Parathyroid adenoma (tissue), 2 donors: ENCODE data around the gene PTPN4.
"Not testable (repeated sequence)": the region's sequence is repeated elsewhere in the genome, so short reads cannot be mapped to it uniquely, and the experiment has no call there.

ENCODE experiments used
- H2AFZ ChIP-seq: fragments of 300-600 bp; sonication (generic); one replicate; pipeline ENCODE4 v1.7.0; 2017; ENCODE audit warnings: antibody characterized with exemption, mild to moderate bottlenecking
- H3K27ac ChIP-seq: fragments of 300-600 bp; sonication (generic); one replicate; pipeline ENCODE4 v1.7.0; 2017
- H3K27me3 ChIP-seq: fragments of 300-600 bp; sonication (generic); one replicate; pipeline ENCODE4 v1.7.0; 2017; ENCODE audit warnings: low read length; ENCODE audit not compliant: control insufficient read depth, insufficient read depth
- H3K36me3 ChIP-seq: fragments of 300-600 bp; sonication (generic); one replicate; pipeline ENCODE4 v1.7.0; 2017; ENCODE audit warnings: low read length; ENCODE audit not compliant: control insufficient read depth, insufficient read depth
- H3K4me1 ChIP-seq: fragments of 300-600 bp; sonication (generic); one replicate; pipeline ENCODE4 v1.7.0; 2017; ENCODE audit warnings: control low read depth
- H3K4me2 ChIP-seq: fragments of 300-600 bp; sonication (generic); one replicate; pipeline ENCODE4 v1.7.0; 2017; ENCODE audit warnings: low read length
- H3K4me3 ChIP-seq: fragments of 300-600 bp; sonication (generic); one replicate; pipeline ENCODE4 v1.7.0; 2017; ENCODE audit warnings: low read depth, low read length
- H3K79me2 ChIP-seq: fragments of 300-600 bp; sonication (generic); one replicate; pipeline ENCODE4 v1.7.0; 2017; ENCODE audit warnings: control low read depth
- H3K9ac ChIP-seq: fragments of 300-600 bp; sonication (generic); one replicate; pipeline ENCODE4 v1.7.0; 2017; ENCODE audit warnings: mild to moderate bottlenecking
- H3K9me3 ChIP-seq: fragments of 300-600 bp; sonication (generic); one replicate; pipeline ENCODE4 v1.7.0; 2017; ENCODE audit warnings: low read length; ENCODE audit not compliant: control insufficient read depth
- CTCF ChIP-seq: fragments of 300-600 bp; sonication (generic); IDR thresholded peaks from one replicate; pipeline ENCODE4 v1.7.0; 2017; ENCODE audit warnings: antibody characterized with exemption, mild to moderate bottlenecking
- donor health status: primary hyperparathyroidism.

The PTPN4 gene

DNA sequence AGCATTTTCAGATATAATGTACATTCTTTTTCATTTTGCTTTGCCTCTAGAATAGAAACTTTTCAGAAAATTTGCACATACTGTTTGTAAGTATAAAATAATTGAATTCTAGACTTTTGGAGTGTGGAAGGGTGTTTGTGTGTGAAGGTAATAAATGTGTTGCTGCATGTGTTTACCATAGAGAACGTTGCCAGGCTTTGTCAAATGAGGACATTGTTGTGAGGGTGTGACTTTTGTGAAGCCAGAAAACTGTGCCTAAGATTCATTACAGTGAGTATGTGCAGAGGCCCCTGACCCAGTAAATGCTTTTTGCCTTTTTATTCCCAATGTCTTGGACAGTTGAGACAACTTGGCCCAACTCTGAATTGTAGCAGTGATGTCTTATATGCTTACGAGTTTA lies 222.8 kb downstream of the PTPN4 start:
- Histone ChIP-seq H3K36me3 (no peaks in the 10 kb centered on the region), H3K4me2 (no peak overlapping the region), H3K27me3 (no peaks in the 10 kb centered on the region), H3K4me1 (no peaks in the 10 kb centered on the region), H3K9me3 (no peaks in the 10 kb centered on the region), H3K4me3 (no peak overlapping the region), H3K27ac (no peak overlapping the region), H3K9ac (no peak overlapping the region), H3K79me2 (no peaks in the 10 kb centered on the region), H2AFZ (no peak overlapping the region)
- TF ChIP-seq CTCF = no peak

DNA sequence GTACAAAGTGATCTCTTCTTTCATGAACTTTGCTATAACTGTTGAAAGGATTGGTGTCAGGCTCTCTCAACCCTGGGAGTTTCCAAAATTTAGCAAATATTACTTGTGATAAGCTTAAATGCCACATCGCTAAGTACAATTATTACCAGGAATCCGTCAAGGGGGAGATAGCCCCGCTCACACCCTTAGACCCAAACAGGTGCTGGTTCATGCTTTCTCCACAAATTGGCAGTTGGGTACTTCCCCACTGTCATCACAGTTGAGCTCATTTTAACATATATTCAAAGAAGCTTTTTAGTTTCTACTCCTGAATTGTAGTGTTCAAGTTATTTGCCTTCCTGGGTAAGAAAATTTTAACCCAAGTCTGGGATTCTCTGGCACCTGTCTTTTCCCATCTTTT lies 223.4 kb downstream of the PTPN4 start:
- Histone ChIP-seq H3K27ac (no peak overlapping the region), H3K4me1 (no peaks in the 10 kb centered on the region), H3K79me2 (no peaks in the 10 kb centered on the region)

GRCh38 chr2:119996148-119996547 lies 236.4 kb downstream of the PTPN4 start:
- Histone ChIP-seq H3K9ac (no peak overlapping the region), H3K4me2 (no peak overlapping the region), H3K9me3 (no peaks in the 10 kb centered on the region), H3K27ac (no peak overlapping the region), H3K27me3 (no peaks in the 10 kb centered on the region), H2AFZ (no peak overlapping the region), H3K4me3 (no peak overlapping the region), H3K36me3 (no peaks in the 10 kb centered on the region), H3K4me1 (no peaks in the 10 kb centered on the region), H3K79me2 (no peaks in the 10 kb centered on the region)
- no peak for TF ChIP-seq CTCF

More for the DNA sequence above, 223.4 kb downstream of the PTPN4 start:
- TF ChIP-seq CTCF = no peak
- no peaks in the 10 kb centered on the region for H3K27me3 ChIP-seq
- H3K36me3 ChIP-seq = no peaks in the 10 kb centered on the region
- H3K9me3 ChIP-seq = no peaks in the 10 kb centered on the region
- H2AFZ ChIP-seq = no peak overlapping the region
- no peak overlapping the region for H3K4me2 ChIP-seq
- H3K4me3 ChIP-seq = no peak overlapping the region
- no peak overlapping the region for H3K9ac ChIP-seq

DNA sequence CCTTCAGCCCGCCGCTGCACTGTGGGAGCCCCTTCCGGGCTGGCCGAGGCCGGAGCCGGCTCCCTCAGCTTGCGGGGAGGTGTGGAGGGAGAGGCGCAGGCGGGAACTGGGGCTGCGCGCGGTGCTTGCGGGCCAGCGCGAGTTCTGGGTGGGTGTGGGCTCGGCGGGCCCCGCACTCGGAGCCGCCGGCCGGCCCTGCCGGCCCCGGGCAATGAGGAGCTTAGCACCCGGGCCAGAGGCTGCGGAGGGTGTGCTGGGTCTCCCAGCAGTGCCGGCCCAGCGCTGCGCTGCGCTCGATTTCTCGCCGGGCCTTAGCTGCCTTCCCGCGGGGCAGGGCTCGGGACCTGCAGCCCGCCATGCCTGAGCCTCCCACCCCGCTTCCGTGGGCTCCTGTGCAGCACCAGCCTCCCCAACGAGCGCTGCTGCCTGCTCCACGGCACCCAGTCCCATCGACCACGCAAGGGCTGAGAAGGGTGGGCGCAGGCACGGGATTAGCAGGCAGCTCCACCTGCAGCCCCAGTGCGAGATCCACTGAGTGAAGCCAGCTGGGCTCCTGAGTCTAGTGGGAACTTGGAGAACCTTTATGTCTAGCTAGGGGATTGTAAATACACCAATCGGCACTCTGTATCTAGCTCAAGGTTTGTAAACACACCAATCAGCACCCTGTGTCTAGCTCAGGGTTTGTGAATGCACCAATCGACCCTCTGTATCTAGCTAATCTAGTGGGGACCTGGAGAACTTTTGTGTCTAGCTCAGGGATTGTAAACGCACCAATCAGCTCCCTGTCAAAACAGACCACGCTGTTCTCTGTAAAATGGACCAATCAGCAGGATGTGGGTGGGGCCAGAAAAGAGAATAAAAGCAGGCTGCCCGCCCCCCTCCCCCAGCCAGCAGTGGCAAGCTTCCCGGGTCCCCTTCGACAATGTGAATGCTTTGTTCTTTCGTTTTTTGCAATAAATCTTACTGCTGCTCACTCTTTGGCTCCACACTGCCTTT lies 237.5 kb downstream of the PTPN4 start:
- H3K9me3 ChIP-seq, H3K4me1 ChIP-seq, H3K9ac ChIP-seq, H3K4me2 ChIP-seq, H3K79me2 ChIP-seq, H3K4me3 ChIP-seq, H3K27ac ChIP-seq, H3K27me3 ChIP-seq, H2AFZ ChIP-seq, H3K36me3 ChIP-seq: not testable (repeated sequence)

- Histone ChIP-seq H3K4me1 (no peaks in the 10 kb centered on the region), H3K27ac (no peak overlapping the region), H2AFZ (no peak overlapping the region), H3K4me2 (no peak overlapping the region), H3K4me3 (no peak overlapping the region), H3K9ac (no peak overlapping the region), H3K27me3 (no peaks in the 10 kb centered on the region), H3K36me3 (no peaks in the 10 kb centered on the region), H3K79me2 (no peaks in the 10 kb centered on the region), H3K9me3 (no peaks in the 10 kb centered on the region)
- TF ChIP-seq CTCF = no peak
These were observed 241.7 kb downstream of the PTPN4 start for GRCh38 chr2:120001471-120001870.
